HG02759 (cell line): ENCODE data around the gene SCYGR3.

Source experiments
- ATAC-seq: cut with Tn5 transposase; IDR thresholded peaks from one replicate; pipeline ENCODE4 v1.9.1; 2021; ENCODE audit warnings: mild to moderate bottlenecking, moderate library complexity; ENCODE audit not compliant: unreplicated experiment

The SCYGR3 gene

GRCh38 chr2:227566012-227566411, 48.6 kb downstream of the SCYGR3 start:
- no peak for ATAC-seq

GRCh38 chr2:227565080-227565479, 49.6 kb downstream of the SCYGR3 start:
- no peak for ATAC-seq
